Natural killer cell (primary cell): ENCODE data around the gene DNAJB1. TPM values are rescaled to one million over a fixed set of nuclear protein-coding genes. Genes with fewer than 3 reads are reported as not detected.

ENCODE experiments used
- ATAC-seq, 3 donors: fragments of 150-1000 bp in 2 of 3; fragments of 200-7000 bp in 1 of 3; cut with Tn5 transposase; 1 replicate in 1 of 3; 2 replicates in 2 of 3; pipeline ENCODE4 v1.10.0; 2021; ENCODE audit warnings: mild to moderate bottlenecking in 2 of 3, moderate library complexity in 2 of 3
- DNase-seq, 2 donors: peaks; one replicate each; pipeline versions ENCODE4 v3.0.0 to v3.0.0-alpha.2; 2013 to 2021; ENCODE audit warnings: mixed read lengths in 1 of 2
- H3K27ac ChIP-seq: one replicate; pipeline ENCODE4 v1.5.1; 2013; ENCODE audit warnings: mild to moderate bottlenecking, low read length
- H3K27me3 ChIP-seq: one replicate; pipeline ENCODE4 v1.6.1; 2013; ENCODE audit warnings: low read length; ENCODE audit not compliant: control insufficient read depth, insufficient read depth
- H3K36me3 ChIP-seq: one replicate; pipeline ENCODE4 v1.6.1; 2013; ENCODE audit warnings: low read length; ENCODE audit not compliant: control insufficient read depth, insufficient read depth
- H3K4me1 ChIP-seq: one replicate; pipeline ENCODE4 v1.6.1; 2013; ENCODE audit warnings: low read length; ENCODE audit not compliant: control insufficient read depth, insufficient read depth
- H3K4me3 ChIP-seq: one replicate; pipeline ENCODE4 v1.5.1; 2013; ENCODE audit warnings: low read length
- H3K9me3 ChIP-seq: one replicate; pipeline ENCODE4 v1.6.1; 2013; ENCODE audit warnings: low read length; ENCODE audit not compliant: control insufficient read depth, insufficient read depth
- H3K27ac Mint-ChIP-seq, 2 donors: one replicate each; pipeline ENCODE4 v1.8.0; 2022; ENCODE audit warnings: mild to moderate bottlenecking in 2 of 2, mixed read lengths in 2 of 2, moderate library complexity in 1 of 2
- H3K27me3 Mint-ChIP-seq, 2 donors: one replicate each; pipeline ENCODE4 v1.8.0; 2022; ENCODE audit warnings: low read depth in 2 of 2, mixed read lengths in 2 of 2
- H3K36me3 Mint-ChIP-seq: one replicate; pipeline ENCODE4 v1.8.0; 2022; ENCODE audit warnings: mixed read lengths
- H3K4me1 Mint-ChIP-seq, 2 donors: one replicate each; pipeline ENCODE4 v1.8.0; 2022; ENCODE audit warnings: mixed read lengths in 2 of 2
- H3K4me3 Mint-ChIP-seq: one replicate; pipeline ENCODE4 v1.8.0; 2022; ENCODE audit warnings: mild to moderate bottlenecking, moderate library complexity, mixed read lengths
- H3K9me3 Mint-ChIP-seq, 2 donors: one replicate each; pipeline ENCODE4 v1.8.0; 2022; ENCODE audit warnings: mixed read lengths in 2 of 2
- CTCF ChIP-seq: fragments of 200-600 bp; IDR thresholded peaks from one replicate; pipeline ENCODE4 v1.8.0; 2022; ENCODE audit warnings: antibody characterized with exemption
- WGBS: methylation state at CpG from one replicate; pipeline ENCODE4 v1.1.7; 2013; ENCODE audit warnings: missing lambda C conversion rate; ENCODE audit not compliant: insufficient coverage; 5-methylcytosine and 5-hydroxymethylcytosine counted together
- intact Hi-C: fragments of 100-400 bp; cut with micrococcal nuclease; formaldehyde crosslinking; loops from one replicate; pipeline ENCODE4 v1.14.2; 2022
- total RNA-seq, 4 donors: library from RNA; stranded (reverse); fragments of 120-200 nt in 1 of 4; gene quantifications; one replicate each; pipeline versions ENCODE4 v1.2.3 to v1.2.4, GENCODE V29; 2013 to 2022

DNAJB1 gene
- total RNA-seq, 3 donors from 2014 or later (not counting 1 experiment from before 2014, with no cell fraction given) = 148 to 238 (median 192) TPM

- no peaks in the 10 kb centered on the region for H3K9me3 Mint-ChIP-seq
- Histone ChIP-seq H3K9me3 (no peaks in the 10 kb centered on the region), H3K4me1 (peaks cover 20% of the 10 kb centered on the region), H3K27me3 (no peaks in the 10 kb centered on the region), H3K36me3 (no peaks in the 10 kb centered on the region), H3K27ac (peak within 1 kb of the TSS; percentile 86), H3K4me3 (peak within 1 kb of the TSS; percentile 64)
- WGBS = under 1% methylated on average over 59 of the region's 59 CpGs
- no peak for TF ChIP-seq CTCF
- H3K27me3 Mint-ChIP-seq = no peaks in the 10 kb centered on the region
- peak; percentile 93 to 99 (median 94) for ATAC-seq
- peak within 1 kb of the TSS; percentile 96 for H3K4me3 Mint-ChIP-seq
- H3K4me1 Mint-ChIP-seq = peaks cover 9 to 12% of the 10 kb centered on the region in 2 donors
- H3K36me3 Mint-ChIP-seq = no peaks in the 10 kb centered on the region
- DNase-seq = peak; percentile 99 to 100
- intact Hi-C loops = loop anchor here (1.0 to 2.0 kb wide), 2 partner anchors 11 to 393 kb away; partner anchors contain the start of genes ASF1B and DNAJB1
- peak within 1 kb of the TSS; percentile 95 to 97 for H3K27ac Mint-ChIP-seq
Measured at GRCh38 chr19:14529254-14530004, 11.2 kb upstream of the DNAJB1 start, which contains the start of gene TECR. TECR (plus strand) TSS chr19:14529594; CDS start chr19:14529697, 103 bp downstream.

GRCh38 chr19:14528419-14529253 is 10.4 kb upstream of the DNAJB1 start:
- H3K36me3 Mint-ChIP-seq = no peaks in the 10 kb centered on the region
- intact Hi-C loops = loop anchor here (1.0 to 2.0 kb wide), 2 partner anchors 10 to 392 kb away; partner anchors contain the start of genes ASF1B and DNAJB1
- no peak for TF ChIP-seq CTCF
- H3K27me3 Mint-ChIP-seq = no peaks in the 10 kb centered on the region
- no peaks in the 10 kb centered on the region for H3K36me3 ChIP-seq
- peak overlapping the region; percentile 86 for H3K27ac ChIP-seq
- 41% methylated on average over 39 of the region's 39 CpGs for WGBS
- peak overlapping the region; percentile 53 for H3K4me3 ChIP-seq
- peak overlapping the region; percentile 95 to 97 for H3K27ac Mint-ChIP-seq
- DNase-seq (no peak), ATAC-seq (peak; percentile 16 to 24 (median 22))
- H3K27me3 ChIP-seq = no peaks in the 10 kb centered on the region
- peaks cover 11 to 12% of the 10 kb centered on the region in 2 donors for H3K4me1 Mint-ChIP-seq
- peak overlapping the region; percentile 96 for H3K4me3 Mint-ChIP-seq
- peaks cover 28% of the 10 kb centered on the region for H3K4me1 ChIP-seq
- H3K9me3 ChIP-seq = no peaks in the 10 kb centered on the region
- H3K9me3 Mint-ChIP-seq = no peaks in the 10 kb centered on the region

- DNase-seq = no peak
- Mint-ChIP-seq H3K4me3 (no peak overlapping the region), H3K9me3 (no peaks in the 10 kb centered on the region), H3K27ac (no peak overlapping the region), H3K27me3 (no peaks in the 10 kb centered on the region), H3K36me3 (no peaks in the 10 kb centered on the region), H3K4me1 (peaks cover 28 to 33% of the 10 kb centered on the region in 2 donors)
- H3K27ac ChIP-seq = no peak overlapping the region
- H3K27me3 ChIP-seq = no peaks in the 10 kb centered on the region
- WGBS = 98% methylated on average over 3 of the region's 4 CpGs
- H3K9me3 ChIP-seq = no peaks in the 10 kb centered on the region
- no peak overlapping the region for H3K4me3 ChIP-seq
- H3K36me3 ChIP-seq = no peaks in the 10 kb centered on the region
- intact Hi-C loops = no loop called here
- no peak for TF ChIP-seq CTCF
- ATAC-seq = no peak
- peaks cover 49% of the 10 kb centered on the region for H3K4me1 ChIP-seq
Measured at GRCh38 chr19:14526423-14526822, 8.2 kb upstream of the DNAJB1 start.
